HG03280 (cell line): ENCODE data around the gene ACVR1B.

Source experiments
- ATAC-seq: cut with Tn5 transposase; IDR thresholded peaks from one replicate; pipeline ENCODE4 v1.9.1; 2021; ENCODE audit warnings: mild to moderate bottlenecking, moderate library complexity; ENCODE audit not compliant: unreplicated experiment

The ACVR1B gene

DNA sequence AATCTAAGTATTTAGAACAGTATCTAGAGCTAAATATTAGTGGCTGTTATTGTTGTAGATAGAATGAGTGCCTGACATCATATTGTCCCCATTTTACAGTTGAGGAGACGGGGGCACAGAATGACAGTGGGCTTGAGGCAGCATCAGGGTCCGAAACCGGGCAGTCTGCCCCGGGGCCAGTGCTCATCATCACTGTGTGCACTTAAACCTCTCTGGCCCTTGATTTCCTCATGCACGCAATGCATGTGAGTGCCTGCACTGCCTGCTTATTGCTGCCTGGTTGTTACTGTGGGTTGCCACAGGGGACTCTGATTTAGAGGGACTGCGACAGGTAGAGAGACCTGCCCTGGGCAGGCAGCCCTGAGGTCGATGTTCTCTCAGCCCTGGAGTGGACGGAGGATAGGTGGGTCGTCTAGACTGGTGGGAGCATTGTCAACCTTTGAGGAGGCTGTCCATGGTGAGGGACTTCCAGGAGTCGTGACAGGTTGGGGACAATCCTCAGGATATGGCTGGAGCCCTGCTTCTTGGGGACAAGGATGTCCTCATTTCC, 34.4 kb upstream of the ACVR1B start:
- ATAC-seq, result no peak

DNA sequence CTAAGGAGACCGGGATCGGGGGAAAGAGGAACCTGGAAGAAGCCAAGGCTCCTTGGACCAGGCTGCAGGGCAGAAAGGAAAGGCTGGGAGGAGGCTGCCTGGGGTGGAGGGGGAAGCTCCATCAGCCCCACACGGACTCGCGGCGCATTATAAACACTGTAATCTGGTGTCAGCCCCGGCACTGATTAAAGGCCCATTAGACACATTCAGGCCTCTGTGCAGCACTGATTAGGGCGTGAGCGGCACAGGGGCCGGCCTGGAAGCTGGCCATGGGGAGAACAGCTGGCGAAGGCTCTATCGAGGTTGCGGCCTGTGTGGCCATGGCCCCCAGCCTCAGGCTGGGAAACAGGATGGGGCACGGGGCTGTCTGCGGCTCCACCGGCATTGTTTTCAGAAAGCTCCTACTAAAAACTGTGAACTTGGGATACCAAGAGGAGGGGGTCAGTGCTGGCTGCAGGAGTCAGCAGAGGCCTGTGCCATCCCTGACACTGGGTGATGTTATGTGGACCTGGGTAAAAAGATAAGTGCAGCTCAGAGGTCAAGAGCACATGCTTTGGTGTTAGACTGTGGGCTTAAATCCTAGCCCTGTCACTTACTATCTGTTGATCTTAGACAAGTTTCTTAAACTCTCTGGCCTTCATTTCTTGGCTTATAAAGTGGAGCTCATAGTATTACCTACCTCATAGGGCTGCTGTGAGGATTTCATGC, 33.6 kb upstream of the ACVR1B start:
- no peak for ATAC-seq

DNA sequence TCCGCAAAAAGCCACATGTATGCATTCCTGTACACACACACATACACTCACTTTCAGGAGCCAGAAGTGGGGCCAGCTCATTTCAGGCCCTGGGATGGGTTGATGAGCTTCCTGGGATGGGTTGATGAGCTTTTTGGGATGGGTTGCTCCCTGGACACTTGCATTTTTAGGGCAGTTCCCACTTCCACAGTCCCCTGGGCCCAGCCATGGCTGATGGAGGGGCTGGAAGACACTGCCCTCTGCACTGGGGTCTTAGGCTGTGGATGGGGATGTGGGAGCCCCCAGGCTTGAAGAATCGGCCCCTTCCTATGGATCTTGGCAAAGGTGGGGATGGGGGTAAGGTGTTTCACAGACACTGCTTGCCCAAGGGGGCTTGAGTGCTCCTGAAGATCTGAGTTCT, 31.5 kb upstream of the ACVR1B start:
- no peak for ATAC-seq

DNA sequence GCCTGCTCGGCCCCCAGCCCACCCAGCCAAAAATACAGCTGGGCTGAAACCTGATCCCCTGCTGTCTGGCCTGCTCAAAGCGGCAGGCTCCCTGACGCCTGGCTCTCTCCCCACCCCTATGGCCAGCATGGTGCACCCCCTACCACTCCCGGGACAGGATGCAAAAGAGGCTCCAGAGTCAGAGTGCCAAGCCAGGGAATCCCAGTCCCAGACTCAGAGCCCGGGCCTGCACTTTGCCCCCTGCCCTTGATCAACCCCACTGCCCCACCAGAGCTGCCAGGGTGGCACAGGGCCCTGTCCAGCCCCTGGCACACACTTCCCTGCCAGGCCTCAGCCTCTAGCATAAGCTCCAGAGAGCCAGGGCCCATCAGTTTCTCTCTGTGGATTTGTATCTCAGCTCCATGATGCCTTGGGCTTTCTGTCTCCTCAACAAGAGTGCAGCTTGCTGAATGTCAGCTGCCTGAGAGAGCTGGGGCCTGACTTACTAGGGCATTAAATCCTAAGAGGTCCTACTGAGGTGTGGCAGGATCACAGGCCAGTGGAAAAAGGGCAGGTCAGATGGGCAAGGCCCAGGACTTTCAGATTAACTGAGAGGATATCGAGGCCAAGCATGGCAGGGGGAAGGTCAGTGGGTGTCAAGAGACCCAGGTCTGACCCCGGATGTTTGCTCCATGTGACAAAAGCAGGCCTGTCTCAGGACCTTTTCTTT, 30.3 kb upstream of the ACVR1B start:
- no peak for ATAC-seq

DNA sequence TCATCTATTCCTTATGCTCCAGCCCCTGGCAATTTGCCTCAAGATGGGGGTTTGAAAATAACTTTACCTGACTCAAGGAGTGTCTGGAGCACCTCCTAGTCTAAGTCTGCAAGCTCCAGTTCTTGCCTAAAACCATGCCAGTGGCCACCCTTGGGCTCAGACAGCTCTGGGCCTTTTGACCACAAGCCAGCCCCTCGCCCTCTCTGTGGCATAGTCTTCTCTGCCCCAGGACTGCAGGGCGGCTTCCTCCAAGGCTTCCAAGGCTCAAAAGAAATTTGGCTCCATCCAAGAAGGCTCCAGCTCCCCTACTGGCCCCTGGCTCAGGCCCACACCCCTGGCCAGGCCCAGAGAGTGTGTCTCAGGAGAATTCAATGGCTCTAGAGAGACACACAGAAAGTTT, 29.4 kb upstream of the ACVR1B start:
- no peak for ATAC-seq

DNA sequence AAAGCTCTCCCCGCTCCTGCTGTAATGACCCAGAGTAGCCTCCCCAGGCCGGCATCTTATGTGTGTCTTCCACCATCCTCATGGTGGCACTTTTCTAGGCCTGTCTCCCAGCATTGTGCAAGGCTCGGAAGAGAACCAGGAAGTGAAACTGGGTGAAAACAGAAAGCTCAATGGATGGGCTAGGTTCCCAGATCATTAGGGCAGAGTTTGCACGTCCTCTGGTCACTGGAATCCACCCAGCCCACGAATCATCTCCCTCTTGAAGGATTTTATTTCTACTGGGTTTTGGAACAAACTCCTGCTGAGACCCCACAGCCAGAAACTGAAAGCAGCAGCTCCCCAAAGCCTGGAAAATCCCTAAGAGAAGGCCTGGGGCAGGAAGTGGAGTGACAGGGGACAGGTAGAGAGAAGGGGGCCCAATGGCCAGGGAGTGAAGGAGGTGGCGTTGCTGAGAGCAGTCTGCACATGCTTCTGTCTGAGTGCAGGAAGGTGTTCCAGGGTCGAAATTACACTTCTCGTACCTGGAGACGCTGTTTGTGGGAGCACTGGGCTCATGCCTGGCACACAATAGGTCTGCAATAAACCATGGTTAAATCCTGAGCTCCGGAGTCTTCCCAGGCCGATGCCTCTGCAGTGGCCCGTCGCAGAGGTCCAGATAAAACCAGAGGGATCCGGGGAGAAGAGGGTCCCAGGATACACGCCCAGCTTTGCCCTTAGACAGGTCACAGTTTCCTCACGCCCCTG, 28.6 kb upstream of the ACVR1B start:
- no peak for ATAC-seq

DNA sequence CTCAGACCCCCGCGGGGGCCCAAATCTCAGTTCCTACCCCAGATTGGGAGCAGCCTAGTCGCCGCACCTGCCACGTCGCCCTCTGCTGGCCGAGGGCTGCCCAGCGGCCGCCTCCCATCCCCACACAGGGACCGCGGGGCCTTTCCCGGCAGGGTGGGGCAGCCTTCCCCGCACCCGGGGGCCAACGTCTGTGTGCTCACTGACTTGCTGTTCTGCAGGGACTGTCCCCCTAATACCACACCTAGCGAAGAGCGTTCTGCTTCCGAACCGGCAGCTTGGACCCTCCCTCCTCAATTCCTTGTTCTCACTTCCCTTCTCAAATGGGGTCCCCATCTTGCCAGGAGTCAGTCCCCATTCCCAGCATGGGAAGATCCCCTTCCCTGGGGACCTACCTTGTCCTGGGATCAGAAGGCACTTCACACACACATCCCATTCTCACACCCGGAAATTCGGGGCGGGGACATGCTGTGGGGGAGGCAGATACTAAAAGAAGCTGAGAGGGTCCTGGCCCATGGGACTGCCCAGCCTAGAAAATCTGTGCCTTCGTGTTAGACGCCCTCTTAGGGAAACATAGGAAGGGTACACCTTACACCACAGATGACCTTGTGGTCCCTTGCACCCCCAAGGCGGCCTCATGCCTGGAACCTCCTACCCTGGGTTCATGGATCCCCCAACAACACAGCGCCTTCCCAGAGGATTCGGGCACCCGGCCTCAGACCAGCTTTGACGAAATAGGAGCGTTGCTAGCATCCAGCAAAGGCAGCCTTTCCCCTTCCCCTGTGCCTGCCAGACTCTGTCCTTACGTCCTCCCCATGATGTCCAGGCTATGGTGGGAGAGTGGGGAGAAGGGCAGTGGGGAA, 27.8 kb upstream of the ACVR1B start:
- ATAC-seq, result no peak

DNA sequence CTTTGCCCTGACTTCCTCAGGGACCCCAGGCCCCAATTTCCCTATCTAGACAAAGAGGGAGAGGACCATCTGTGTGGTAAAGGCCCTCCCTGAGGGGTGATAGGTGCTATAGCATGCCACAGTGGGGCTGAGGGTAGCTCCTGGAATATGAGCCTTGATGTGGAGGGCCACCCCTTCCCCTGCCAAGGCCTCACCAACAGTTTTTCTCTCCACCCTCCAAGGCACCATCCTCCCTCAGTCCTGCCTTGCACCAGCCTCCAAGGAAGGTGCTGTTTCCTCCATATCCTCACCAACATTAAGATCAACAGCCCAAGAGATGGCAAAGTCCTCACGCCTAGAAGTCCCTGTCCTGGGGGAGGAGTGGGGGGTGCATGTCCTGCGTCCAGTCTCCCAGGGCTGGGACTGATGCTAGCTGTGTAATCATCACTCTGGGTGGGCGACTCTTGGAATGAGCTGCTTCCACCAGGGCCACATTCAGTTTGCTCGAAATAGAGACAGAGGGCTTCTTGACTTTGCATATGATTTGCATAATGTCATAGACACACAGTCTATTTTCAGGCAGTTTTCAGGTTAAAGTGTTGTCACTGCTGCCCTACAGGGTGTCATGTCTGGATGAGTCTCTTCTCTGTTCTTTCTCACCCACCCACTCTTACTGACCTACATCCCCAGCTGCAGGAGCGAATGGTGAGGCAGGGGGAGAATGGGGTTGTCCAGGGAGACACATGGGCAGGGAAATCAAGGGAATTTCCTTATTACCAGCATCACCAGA, 26.8 kb upstream of the ACVR1B start:
- no peak for ATAC-seq

DNA sequence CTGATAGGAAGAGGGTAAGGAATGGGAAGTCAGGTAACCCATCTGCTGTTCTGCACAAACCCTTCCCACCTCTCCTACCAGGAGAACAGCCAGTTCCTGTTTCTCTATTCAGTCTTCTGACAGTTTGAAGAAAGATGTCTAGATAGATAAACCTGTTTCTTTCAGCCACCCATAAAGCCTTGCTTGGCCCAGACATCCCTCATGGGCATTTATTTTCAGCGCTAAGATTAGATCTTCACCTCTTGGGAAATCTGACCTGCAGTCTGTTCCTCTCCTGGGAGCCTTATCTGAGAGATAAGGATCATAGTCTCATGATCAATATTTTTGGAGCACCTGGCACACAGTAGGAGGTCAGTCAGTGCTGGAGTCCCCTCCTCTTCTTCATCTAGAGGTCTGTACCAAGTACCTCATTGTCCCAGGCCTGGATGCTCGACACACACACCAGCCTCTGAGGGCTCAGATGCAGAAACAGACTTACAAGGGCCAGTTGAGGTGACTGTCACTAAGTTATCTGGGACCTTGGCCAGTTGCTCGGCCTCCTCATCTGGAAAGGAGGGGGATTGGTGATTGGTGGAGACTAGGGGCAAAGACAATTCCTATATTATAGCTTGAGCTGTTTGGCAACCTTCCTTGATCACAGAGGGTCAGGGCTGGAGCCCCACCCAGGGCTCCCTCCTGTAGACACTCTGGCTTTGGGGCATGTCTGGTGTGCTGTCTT, 26.0 kb upstream of the ACVR1B start:
- no peak for ATAC-seq

DNA sequence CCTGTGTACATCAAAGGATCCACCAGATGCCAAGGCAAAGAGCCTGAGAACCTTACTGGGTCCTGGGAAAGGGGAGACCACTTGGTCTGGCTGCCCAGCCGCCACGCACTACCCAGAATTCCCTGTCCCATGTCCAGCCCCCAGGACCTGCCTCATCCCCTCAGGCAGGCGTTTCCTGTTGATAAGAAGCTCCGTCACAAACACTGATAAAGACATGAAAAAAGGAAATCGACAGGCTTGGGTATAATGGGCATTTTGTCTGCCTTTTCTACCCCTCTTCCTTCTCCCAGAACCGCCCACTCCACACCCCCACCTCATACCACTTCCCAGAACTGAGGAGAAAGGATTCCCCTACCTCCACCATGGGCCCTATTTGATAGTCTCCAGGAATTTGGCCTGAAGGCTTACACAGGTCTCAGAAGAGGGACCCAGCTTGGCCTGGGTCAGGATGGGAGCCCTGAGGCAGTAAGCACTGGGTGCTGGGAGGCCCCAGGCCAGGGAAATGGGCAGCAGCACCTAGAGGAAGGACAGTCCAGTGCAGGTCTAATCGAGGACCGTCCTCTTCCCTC, 25.4 kb upstream of the ACVR1B start:
- no peak for ATAC-seq

DNA sequence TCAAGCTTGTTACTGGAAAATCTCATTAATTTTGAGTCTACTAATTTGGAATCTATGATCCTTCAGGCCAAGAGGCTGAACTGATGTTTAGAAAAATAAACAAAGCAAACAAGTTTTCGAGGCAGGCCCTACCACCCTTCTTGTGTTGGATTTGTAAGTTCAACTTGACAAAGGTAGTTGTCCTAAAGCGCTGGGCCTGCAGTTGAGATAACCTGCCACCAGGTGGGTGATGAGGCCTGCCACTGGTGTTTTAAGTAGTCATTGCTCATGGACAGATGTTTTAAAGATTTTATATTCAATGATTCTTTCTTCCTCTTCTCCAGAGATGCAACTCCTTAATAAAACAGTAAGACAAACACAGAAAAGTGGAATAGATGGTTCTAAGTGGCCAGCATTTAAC, 24.8 kb upstream of the ACVR1B start:
- no peak for ATAC-seq

DNA sequence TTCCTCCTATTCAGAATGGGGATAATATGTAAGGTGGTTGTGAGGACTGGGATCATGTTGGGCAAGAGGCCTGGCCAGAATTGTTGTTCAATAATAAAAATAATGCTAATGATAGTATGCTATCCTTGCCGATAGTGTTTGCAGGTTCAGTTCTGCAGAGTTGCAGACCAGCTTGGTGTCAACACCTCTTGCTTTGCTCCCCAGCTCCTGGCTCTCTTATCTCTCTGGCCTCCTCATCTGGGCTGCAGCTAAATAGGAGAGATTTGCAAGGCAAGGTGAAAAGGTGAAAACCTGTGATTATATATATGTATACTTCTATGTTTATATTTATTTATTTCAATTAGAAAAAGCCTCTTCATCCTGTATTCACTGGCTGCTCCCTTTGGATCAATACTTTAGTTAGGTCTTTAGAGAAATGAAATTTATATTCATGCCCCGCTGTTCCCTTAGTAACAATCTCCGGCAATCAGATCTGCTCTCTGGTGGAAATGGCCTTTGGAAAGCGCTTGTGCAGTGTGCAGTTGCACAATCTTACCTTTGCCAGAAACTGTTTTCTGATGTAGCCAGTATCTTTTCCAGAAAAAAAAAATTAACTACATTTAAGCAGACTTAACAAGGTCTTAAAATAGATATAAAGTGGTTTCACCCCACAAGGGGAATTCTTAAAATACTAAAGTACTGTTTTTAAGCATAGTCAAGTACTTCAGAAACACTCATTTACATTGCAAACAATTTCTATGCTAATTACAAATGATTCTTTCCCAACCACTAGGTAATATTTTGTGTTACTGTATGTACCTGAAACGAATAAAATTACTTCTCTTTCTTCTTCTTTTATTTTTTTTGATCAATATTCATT, 19.1 kb upstream of the ACVR1B start:
- no peak for ATAC-seq

DNA sequence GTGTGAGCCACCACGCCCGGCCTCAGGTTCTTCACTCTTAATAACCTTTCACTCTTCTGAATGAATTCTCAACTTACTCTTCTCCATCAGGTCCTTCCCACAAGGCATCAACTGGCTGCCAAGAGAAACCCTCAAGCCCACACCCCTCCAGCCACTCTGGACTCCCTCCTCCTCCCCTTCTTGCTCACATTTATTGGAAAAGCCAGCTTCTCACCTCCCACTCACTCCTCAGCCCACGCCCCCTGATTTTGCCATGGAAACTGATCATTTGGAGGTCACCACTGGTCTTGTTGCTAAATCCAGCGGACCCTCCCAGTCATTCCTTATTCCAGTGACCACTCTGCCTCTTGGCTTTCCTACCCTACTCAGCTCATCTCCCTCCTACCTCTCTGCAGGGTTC, 17.4 kb upstream of the ACVR1B start:
- no peak for ATAC-seq

DNA sequence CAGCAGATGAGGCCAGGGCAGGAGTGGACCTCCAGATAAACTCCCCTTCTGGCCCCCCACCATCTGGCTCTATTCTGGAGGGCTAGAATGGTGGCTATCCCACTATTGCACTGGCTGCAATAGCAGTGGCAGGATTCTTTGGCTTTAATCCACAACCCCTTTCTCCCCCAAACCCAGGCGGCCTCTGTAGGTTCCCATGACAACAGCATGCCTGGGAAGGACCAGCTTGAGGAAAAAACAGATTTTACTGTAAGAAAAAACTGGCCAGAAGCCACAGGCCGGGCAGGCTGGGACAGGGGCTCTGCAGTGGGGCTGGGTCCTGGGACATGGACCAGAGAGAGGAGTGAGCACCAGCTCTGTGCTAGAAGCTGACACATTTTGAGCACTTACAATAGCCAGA, 13.6 kb upstream of the ACVR1B start:
- no peak for ATAC-seq

DNA sequence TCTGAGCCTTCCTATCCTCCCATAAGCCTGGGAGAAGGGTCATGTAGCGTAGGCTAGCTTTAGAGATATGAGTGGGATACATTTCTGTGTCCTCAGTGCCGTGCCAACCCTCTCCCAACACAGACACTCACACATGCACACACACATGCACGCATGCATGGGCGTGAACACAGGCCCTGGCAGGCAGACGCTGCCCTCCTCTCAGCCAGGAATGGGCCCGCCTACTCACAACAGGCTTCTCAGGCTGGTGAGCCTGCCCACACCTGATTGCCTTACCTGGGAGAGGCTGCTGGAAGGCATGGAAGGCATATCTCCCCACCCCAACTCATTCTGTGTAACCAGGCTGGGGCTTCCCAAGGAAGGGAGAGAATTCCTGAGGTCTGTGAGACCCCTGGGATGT, 12.8 kb upstream of the ACVR1B start:
- ATAC-seq, result no peak

DNA sequence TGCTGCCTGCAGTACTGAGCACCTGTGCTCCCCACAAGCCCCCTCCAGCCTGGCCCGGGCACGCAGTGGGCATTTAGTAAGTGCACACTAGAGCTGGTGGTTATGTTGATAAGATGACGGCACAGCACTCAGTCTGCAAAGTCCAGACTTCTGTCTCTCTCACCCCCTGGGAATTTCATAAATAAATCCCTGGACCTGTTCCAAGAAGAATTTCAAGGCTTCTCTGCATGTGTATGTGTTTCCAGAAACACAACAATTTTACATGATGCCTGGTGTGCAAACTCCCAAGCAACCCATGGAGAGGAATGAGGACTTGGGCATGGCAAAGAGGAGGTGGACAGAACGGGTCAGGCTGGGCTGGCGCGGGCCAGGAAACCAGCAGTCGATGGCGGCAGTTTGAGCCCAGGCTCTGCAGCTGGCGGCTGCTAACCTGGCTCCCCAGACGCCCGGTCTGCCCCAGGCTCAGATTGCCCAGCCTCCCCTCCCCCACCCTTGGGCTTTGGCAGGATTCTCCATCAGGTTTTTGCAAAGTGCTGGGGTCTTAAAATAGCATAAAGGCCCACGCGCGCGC, 10.4 kb upstream of the ACVR1B start:
- no peak for ATAC-seq

DNA sequence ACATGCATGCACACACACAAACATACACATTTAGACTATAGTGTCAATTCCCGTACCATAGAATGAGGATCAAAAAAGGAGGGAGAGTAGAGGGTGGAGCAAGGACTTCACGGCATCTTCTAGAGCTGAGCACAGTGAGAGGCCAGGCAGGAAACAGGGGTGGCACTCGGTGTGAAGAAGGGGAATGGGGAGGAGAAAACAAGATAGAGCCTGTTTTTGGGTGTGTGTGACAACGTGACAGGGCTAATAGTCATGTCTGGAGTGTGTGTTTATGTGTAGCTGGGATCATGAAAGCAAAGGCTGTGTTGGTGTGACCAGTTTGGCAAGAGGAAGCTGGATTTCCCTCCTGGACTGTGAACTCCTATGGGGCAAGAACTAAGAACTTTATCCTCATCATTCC, 9.9 kb upstream of the ACVR1B start:
- no peak for ATAC-seq

DNA sequence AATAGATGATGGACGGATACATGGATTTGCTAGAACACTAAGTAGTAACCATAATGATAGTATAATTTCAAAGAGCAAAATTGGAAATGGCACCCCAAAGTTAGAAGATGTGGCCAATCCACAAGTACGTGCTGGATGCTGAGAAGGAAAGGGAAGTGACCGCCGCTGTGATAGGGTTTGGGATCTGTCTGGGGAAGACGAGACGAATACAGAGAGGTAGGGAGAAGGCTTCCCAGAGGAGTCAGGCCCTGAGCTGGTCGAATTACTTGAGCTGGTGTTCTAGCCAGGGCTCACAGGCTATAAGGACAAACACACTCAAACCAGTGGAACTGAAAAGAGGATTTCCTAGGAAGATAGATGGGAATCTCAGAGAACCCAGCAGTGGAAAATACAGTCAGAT, 9.4 kb upstream of the ACVR1B start:
- ATAC-seq, result no peak
